Mesothelial cell of epicardium (in vitro differentiated cells): Measurements from ENCODE around the gene FBXO38. TPM values are rescaled to one million over a fixed set of nuclear protein-coding genes. Genes with fewer than 3 reads are reported as not detected.

Experiments
- DNase-seq, 2 experiments: peaks; one replicate each; pipeline ENCODE4 v3.0.0; 2021; ENCODE audit warnings: low spot score in 2 of 2; ENCODE audit not compliant: unreplicated experiment in 2 of 2
- H3K27ac Mint-ChIP-seq: 2 replicates; pipeline ENCODE4 v1.8.0; 2021; ENCODE audit warnings: mixed read lengths
- H3K27me3 Mint-ChIP-seq: 2 replicates; pipeline ENCODE4 v1.8.0; 2021; ENCODE audit warnings: low read depth, mixed read lengths
- H3K36me3 Mint-ChIP-seq: 2 replicates; pipeline ENCODE4 v1.8.0; 2021; ENCODE audit warnings: mixed read lengths
- H3K4me1 Mint-ChIP-seq: 2 replicates; pipeline ENCODE4 v1.8.0; 2021; ENCODE audit warnings: mixed read lengths
- H3K4me3 Mint-ChIP-seq: 2 replicates; pipeline ENCODE4 v1.8.0; 2021; ENCODE audit warnings: mild to moderate bottlenecking, moderate library complexity, mixed read lengths
- H3K9me3 Mint-ChIP-seq: 2 replicates; pipeline ENCODE4 v1.8.0; 2021; ENCODE audit warnings: mixed read lengths
- total RNA-seq: library from RNA; stranded (reverse); gene quantifications from 3 replicates; pipeline ENCODE4 v1.2.1, GENCODE V29; 2021
- TF ChIP-seq, protein P1 (sequence below): fragments of 200-600 bp; sonication (generic); IDR thresholded peaks from one replicate; pipeline ENCODE4 v1.5.0; 2021; ENCODE audit warnings: antibody characterized with exemption; ENCODE audit not compliant: unreplicated experiment

The FBXO38 gene
- total RNA-seq, 1 donor from 2014 or later = 55.8 TPM

DNA sequence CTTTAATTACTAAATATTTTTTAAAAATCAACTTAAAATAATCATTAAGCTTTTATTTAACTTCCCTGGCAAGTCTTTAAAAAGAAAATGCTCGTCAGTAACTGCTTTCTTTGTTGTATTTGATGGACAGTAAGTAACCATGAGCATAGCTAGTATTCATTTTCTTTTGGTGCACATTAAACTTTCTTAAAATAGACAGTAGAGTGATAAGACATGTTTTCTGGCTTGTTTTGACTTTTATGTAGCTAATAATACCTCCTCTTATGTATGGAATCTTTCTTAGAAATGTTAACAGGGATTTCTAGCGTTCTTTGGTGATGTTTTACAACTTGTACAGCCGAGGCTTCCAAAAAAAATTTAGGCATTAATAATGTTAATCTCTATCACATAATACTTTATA lies 22.6 kb downstream of the FBXO38 start:
- H3K27ac Mint-ChIP-seq = no peak overlapping the region

DNA sequence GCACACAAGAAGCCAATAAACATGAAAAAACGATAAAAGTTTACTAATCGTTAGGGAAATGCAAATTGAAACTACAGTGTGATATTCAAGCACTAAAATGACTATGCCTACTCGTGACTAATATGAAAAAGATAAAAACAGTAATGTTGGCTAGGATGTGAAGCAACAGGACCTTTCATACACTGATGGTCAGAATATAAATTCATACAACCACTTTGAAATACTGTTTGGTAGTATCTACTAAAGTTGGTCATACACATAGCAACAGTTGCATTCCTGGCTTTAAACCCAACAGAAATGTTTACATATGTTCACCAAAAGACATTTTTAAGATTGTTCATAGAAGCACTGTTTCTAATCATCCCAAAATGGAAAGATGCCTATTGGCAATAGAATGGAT lies 24.3 kb downstream of the FBXO38 start:
- Mint-ChIP-seq H3K4me3 (no peak overlapping the region), H3K27ac (no peak overlapping the region), H3K27me3 (no peaks in the 10 kb centered on the region), H3K9me3 (no peaks in the 10 kb centered on the region), H3K4me1 (no peaks in the 10 kb centered on the region), H3K36me3 (peaks cover 45% of the 10 kb centered on the region)
- no peak for DNase-seq
- TF ChIP-seq, protein P1, sequence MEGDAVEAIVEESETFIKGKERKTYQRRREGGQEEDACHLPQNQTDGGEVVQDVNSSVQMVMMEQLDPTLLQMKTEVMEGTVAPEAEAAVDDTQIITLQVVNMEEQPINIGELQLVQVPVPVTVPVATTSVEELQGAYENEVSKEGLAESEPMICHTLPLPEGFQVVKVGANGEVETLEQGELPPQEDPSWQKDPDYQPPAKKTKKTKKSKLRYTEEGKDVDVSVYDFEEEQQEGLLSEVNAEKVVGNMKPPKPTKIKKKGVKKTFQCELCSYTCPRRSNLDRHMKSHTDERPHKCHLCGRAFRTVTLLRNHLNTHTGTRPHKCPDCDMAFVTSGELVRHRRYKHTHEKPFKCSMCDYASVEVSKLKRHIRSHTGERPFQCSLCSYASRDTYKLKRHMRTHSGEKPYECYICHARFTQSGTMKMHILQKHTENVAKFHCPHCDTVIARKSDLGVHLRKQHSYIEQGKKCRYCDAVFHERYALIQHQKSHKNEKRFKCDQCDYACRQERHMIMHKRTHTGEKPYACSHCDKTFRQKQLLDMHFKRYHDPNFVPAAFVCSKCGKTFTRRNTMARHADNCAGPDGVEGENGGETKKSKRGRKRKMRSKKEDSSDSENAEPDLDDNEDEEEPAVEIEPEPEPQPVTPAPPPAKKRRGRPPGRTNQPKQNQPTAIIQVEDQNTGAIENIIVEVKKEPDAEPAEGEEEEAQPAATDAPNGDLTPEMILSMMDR = no peak

More for the DNA sequence above, 22.6 kb downstream of the FBXO38 start:
- Mint-ChIP-seq H3K4me3 (no peak overlapping the region), H3K9me3 (no peaks in the 10 kb centered on the region), H3K4me1 (no peaks in the 10 kb centered on the region), H3K27me3 (no peaks in the 10 kb centered on the region), H3K36me3 (peaks cover 35% of the 10 kb centered on the region)
- no peak for DNase-seq
- TF ChIP-seq, protein P1 = no peak

DNA sequence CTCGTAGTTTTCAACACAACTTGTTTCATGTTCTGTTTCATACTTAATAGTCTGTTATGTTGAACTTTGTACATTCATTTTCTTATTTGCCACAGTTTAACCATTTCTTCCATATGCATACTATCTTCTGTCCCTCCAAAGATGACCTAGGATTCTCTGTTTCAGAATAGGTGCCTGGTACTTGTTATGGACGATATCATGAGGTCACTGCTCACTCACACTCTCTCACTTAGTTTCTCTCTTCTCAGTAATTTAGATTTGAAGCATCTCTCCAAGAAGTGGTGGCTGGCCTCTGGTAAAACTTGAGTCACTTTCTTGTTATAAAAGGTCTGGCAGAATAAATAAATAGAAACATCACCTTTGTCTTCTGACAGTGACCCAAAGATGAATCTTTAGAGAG lies 28.4 kb downstream of the FBXO38 start:
- Mint-ChIP-seq H3K4me3 (no peak overlapping the region), H3K27me3 (no peaks in the 10 kb centered on the region), H3K36me3 (peaks cover 45% of the 10 kb centered on the region), H3K9me3 (no peaks in the 10 kb centered on the region), H3K27ac (no peak overlapping the region), H3K4me1 (no peaks in the 10 kb centered on the region)
- DNase-seq = no peak
- TF ChIP-seq, protein P1 = no peak

DNA sequence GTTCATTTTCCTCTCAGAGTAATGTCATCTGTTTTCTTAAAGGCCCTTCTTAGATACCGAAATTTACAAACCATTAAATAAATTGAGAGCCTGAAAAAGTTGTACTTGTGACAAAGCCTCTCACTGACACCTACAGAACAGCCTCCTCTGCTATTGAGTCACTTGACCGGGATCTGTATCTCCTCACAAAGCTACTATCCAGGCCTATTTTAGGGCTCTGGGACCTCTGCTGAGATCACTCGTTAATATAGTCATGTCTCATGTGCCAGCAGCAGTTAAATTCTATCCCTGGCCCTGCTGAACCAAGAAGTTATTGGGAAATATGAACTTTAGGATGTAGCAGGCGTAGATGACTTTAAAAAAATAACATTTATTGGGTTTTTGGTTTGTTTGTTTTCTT lies 31.1 kb downstream of the FBXO38 start:
- H3K27me3 Mint-ChIP-seq = no peaks in the 10 kb centered on the region
- H3K27ac Mint-ChIP-seq = no peak overlapping the region
- no peak overlapping the region for H3K4me3 Mint-ChIP-seq
- TF ChIP-seq, protein P1 = no peak
- H3K4me1 Mint-ChIP-seq = no peaks in the 10 kb centered on the region
- no peaks in the 10 kb centered on the region for H3K9me3 Mint-ChIP-seq
- peaks cover 55% of the 10 kb centered on the region for H3K36me3 Mint-ChIP-seq
- DNase-seq = no peak

DNA sequence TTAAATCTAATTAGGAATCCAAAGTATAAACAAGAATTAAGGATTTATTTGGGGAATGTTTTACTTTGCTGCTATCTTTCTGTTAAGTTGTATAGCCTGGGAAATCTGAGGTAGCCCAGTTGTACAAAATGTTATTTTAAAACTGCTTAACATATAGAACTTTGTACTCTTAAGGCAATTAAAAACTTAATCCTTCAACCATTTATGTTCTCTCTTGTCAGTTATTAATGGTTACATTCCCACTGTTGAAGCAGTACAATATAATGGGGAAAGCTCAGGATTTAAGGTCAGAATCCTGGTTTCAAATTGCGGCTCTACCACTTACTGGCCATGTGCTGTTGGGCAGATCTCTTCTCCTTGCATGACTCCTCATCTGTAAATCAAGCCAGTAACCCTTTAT lies 32.7 kb downstream of the FBXO38 start:
- no peak for DNase-seq
- Mint-ChIP-seq H3K9me3 (no peaks in the 10 kb centered on the region), H3K36me3 (peaks cover 42% of the 10 kb centered on the region), H3K4me3 (no peak overlapping the region), H3K4me1 (no peaks in the 10 kb centered on the region), H3K27ac (no peak overlapping the region), H3K27me3 (no peaks in the 10 kb centered on the region)
- TF ChIP-seq, protein P1 = no peak

DNA sequence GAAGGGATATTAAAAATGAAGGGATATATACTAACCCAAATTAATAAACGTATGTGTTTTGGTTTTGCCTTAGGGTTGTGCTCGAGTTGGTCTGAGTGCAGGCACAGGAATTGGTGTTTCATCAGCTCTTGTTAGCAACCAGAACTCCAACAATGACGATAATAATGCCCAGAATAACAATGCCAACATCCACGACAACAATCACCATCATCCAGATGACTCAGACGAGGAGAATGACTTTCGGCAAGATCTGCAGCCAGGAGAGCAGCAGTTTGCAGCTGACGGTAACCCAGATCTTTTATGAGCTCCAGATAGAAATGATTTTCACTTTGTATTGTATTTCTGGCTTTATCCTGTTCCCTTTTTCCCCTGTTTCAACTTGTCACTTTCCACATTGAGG lies 33.2 kb downstream of the FBXO38 start:
- no peaks in the 10 kb centered on the region for H3K4me1 Mint-ChIP-seq
- no peak overlapping the region for H3K4me3 Mint-ChIP-seq
- H3K36me3 Mint-ChIP-seq = peaks cover 45% of the 10 kb centered on the region
- no peak overlapping the region for H3K27ac Mint-ChIP-seq
- DNase-seq = no peak
- no peaks in the 10 kb centered on the region for H3K9me3 Mint-ChIP-seq
- H3K27me3 Mint-ChIP-seq = no peaks in the 10 kb centered on the region
- TF ChIP-seq, protein P1 = no peak
